HFF-Myc (cell line): Measurements from ENCODE around the gene MAMLD1.

Experiments used
- DNase-seq: peaks from one replicate; pipeline ENCODE4 v3.0.0-alpha.2; 2011; ENCODE audit warnings: low read depth; ENCODE audit errors: extremely low read depth
- H3K4me3 ChIP-seq: replicated peaks from 2 replicates; pipeline ENCODE4 v1.5.1; 2011; ENCODE audit warnings: low read depth, mild to moderate bottlenecking, control low read depth, low read length
- CTCF ChIP-seq: IDR thresholded peaks from 2 replicates; pipeline ENCODE4 v1.5.1; 2012; ENCODE audit warnings: mild to moderate bottlenecking, low read depth, low read length, control low read depth; ENCODE audit errors: missing control alignments

MAMLD1 gene

DNA sequence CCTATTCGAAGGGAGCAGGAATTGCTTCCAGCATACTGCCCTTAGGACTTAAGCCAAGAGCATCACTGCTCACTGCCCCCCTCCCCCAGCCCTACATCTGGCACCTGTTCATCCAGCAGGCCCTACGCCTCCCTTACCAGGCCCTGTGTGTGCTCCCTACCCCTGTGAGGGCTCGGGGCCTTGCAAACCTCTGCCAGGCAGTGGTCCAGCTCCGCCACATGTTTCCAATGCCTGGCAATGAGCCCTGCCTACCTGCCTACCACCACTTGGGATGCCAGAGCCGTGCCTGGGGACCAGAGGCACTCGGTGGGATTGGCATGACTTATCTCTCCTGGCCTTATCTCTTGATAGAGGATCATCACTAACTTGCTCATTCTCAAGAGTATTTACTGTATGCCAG, 177.8 kb downstream of the MAMLD1 start:
- no peak for TF ChIP-seq CTCF
- no peak for DNase-seq
- H3K4me3 ChIP-seq = no peak overlapping the region

DNA sequence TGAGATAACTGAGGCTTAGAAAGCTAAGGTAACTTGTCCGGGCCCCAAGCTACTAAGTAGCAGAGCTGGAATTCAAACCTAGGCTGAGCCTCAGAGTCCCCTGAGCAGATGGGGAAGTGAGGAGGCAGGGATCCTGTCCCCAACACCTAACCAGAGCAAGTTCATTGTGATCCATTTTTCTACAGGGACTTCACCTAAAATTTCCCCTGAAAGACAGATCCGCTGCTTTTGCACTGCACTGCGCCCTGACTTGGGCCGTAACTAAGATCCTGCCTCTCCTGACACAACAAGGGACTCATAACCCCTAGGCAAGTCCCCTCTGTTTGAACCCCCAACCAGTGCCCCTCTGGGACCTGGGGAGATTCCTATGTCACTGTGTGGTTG, 179.7 kb downstream of the MAMLD1 start:
- DNase-seq = no peak
- no peak for TF ChIP-seq CTCF
- H3K4me3 ChIP-seq = no peak overlapping the region

DNA sequence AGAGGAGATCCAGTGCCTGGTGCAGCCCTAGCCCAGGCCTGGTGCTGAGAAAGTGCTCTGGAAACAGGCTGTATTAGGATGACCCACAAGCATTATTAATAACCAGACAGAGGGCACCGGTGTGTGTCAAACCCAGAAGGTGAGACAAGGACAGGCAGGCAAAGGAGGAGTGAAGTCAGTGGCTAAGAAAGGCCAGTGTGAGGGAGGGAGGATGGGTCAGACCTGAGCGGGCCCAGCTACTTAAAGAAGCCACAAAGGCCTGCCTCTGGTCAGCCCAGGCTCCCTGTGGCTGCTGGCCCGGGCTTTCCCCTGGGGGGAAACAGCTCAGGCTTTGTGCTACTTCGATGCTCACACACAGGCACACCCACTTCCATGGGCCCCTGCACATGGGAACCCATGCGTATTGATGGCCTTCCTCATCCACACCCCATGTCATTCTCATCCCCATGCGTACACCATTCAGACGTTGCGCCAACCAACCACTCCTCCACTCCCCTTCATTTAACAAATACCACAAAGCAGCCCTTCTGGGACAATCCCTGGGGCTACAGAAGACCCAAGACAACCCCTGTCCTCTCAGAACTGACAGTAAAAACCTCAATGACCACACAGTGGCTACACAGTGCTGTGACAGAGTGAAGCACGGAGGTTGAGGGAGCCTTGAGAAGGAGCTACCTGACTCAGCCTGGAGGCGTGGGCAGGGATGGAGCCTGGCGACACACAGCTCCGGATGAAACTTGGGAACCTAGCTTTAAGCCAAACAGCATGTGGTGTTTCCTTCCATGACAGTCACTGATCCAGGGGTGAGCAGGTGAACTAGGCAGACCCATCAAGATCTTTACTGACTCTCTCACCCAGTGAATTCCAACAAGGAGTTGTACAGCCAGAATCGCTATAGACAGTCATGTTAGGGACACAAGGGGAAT, 180.4 kb downstream of the MAMLD1 start:
- no peak overlapping the region for H3K4me3 ChIP-seq
- TF ChIP-seq CTCF = no peak
- DNase-seq = no peak

GRCh38 chrX:150544222-150544787, 181.2 kb downstream of the MAMLD1 start:
- no peak for DNase-seq
- TF ChIP-seq CTCF = no peak
- H3K4me3 ChIP-seq = no peak overlapping the region

- no peak for TF ChIP-seq CTCF
- DNase-seq = no peak
- no peak overlapping the region for H3K4me3 ChIP-seq
Observed at GRCh38 chrX:150544835-150545770, 182.0 kb downstream of the MAMLD1 start.

DNA sequence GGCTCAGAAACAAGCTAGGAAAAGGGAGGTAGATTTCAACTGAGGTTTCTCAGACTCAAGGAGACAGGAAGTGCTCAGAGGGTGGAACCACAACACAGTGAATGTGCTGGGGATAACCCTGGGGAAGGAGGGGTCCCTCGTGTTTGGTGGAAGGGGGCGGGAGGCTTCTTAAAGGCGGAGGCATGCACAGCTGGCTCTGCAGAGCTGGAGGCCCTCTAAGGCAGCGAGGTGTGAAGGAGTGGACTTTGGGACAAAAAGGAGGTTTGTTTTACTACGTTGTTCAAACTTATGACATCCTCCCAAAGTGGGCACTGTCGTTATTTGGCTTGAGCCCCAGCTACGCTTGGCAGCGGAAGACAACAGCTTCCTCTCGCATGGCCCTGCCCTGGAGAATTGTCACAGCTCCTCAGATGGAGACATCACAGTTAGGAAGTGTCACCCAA, 183.6 kb downstream of the MAMLD1 start:
- DNase-seq = no peak
- TF ChIP-seq CTCF = no peak
- H3K4me3 ChIP-seq = no peak overlapping the region
